Peyer's patch (tissue), 4 donors: ENCODE data around the gene FAT1.
A peak's percentile ranks its signal among the peaks of the same experiment; 100 is the strongest.

Experiments
- CTCF ChIP-seq, 6 experiments: fragments of 450-650 bp in 4 of 6; fragments of 200-600 bp in 2 of 6; sonication (generic) in 1 of 6; IDR thresholded peaks; one replicate each; pipeline ENCODE4 v1.5.1; 2017 to 2019; ENCODE audit warnings: antibody characterized with exemption in 6 of 6, mild to moderate bottlenecking in 3 of 6, moderate library complexity in 1 of 6
- POLR2A ChIP-seq, 2 donors: fragments of 450-650 bp; IDR thresholded peaks; one replicate each; pipeline ENCODE4 v1.5.1; 2017; ENCODE audit warnings: antibody characterized with exemption in 2 of 2, mild to moderate bottlenecking in 2 of 2, moderate library complexity in 2 of 2

- TF ChIP-seq CTCF (IDR thresholded peaks at IDR 0.05) (peak in 3 of 6 experiments; percentile 38 to 56 (median 49)), POLR2A (IDR thresholded peaks at IDR 0.05) (no peak)
Observed at GRCh38 chr4:186765138-186765537, 41.5 kb upstream of the FAT1 start.
